ENCODE data around the gene OR52A5.
"Not testable (repeated sequence)": the region's sequence is repeated elsewhere in the genome, so short reads cannot be mapped to it uniquely, and the experiment has no call there.

OR52A5 gene

DNA sequence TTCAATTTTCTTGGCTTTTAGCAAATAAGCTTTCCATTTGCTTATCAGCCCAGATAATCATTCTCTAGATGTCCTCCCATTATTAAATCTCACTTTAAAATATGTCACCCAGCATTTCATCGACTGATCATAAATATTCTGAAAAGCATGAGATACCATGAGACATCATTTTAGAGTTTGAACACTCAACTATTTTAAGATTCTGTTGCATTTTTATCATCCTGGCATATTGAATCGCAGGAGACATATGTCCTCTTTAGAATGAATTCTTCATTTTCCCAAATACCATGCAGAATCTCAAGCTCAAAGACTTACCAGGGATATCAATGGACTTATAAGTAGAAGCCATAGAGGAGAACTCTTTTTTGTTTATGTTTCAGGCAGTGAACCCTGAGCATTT is at the start of gene OR52A5:
TSS of gene OR52A5 (minus strand) at position 361 of the 400 bp plus-strand sequence. CDS start 5,714 bp downstream, outside the sequence.
- Histone ChIP-seq H3K27me3 (ENCODE audit: control insufficient read depth, insufficient read depth, low read length) (no peaks in the 10 kb centered on the region), H3K4me1 (ENCODE audit: control insufficient read depth, insufficient read depth, low read length) (peaks cover 14% of the 10 kb centered on the region; the same call in 1 of the 2 replicates), H3K9ac (ENCODE audit: low read length) (no peak within 1 kb of the TSS), H3K27ac (ENCODE audit: low read depth, low read length) (no peak within 1 kb of the TSS), H3K9me3 (ENCODE audit: control insufficient read depth, insufficient read depth, low read depth, low read length) (no peaks in the 10 kb centered on the region), H3K36me3 (ENCODE audit: control insufficient read depth, insufficient read depth, low read length) (no peaks in the 10 kb centered on the region), H3K4me3 (ENCODE audit: low read depth, low read length) (no peak within 1 kb of the TSS)

DNA sequence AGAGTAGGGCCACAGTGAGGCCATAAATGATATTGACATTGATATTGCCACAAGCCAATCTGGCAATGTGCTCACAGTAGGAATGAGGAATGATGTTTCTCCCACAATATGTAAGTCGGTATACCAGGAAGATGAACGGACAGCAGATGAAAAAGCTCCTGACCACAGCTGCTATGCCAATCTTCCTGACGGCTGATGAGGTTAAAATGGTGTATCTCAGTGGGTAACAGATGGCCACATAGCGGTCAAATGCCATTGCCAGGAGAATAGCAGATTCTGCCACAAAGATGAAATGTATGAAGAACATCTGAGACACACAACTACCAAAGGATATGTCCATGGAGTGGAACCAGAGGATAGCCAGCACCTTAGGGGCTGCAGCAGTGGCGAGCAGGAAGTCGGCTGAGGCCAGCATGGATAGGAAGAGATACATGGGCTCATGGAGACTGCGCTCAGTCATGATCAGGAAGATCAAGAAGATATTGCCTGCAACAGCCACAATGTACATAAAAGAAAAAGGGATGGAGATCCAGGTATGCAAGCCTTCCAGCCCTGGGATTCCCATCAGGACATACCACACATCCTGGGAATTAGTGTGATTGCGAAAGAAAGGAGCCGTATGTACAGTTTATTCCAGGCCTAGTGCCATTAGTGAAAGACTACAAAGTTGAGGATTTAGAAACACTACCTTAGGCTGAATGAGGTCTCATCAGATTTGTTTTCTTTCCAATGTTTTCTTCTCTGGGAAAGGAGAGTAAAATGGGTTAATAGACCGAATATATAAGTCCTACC is 40.1 kb upstream of the OR52A5 start:
- no peaks in the 10 kb centered on the region for H3K9me3 ChIP-seq (ENCODE audit: control insufficient read depth, insufficient read depth, low read depth, low read length)
- no peak overlapping the region for H3K9ac ChIP-seq (ENCODE audit: low read length)
- no peaks in the 10 kb centered on the region for H3K36me3 ChIP-seq (ENCODE audit: control insufficient read depth, insufficient read depth, low read length)
- H3K27ac ChIP-seq (ENCODE audit: low read depth, low read length), result no peak overlapping the region
- H3K27me3 ChIP-seq (ENCODE audit: control insufficient read depth, insufficient read depth, low read length), result no peaks in the 10 kb centered on the region
- no peak overlapping the region for H3K4me3 ChIP-seq (ENCODE audit: low read depth, low read length)
- no peaks in the 10 kb centered on the region for H3K4me1 ChIP-seq (ENCODE audit: control insufficient read depth, insufficient read depth, low read length)

DNA sequence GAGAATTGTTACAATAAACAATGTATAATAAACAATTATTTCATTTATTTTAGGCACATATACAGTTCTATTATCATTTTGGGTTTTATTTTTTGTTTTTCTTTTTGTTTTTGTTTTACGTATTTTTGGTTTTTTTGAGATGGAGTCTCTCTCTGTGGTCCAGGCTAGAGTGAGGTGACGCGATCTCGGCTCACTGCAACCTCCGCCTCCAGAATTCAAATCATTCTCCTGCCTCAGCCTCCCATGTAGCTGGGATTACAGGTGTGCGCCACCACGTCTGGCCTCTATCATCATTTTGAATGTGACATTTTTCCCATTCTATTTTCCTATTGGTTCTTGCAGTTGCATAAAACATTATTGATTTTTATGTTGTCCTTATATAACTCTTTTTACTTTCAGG is 36.8 kb upstream of the OR52A5 start:
- Histone ChIP-seq H3K27ac (ENCODE audit: low read depth, low read length) (no peak overlapping the region), H3K4me3 (ENCODE audit: low read depth, low read length) (no peak overlapping the region), H3K9ac (ENCODE audit: low read length) (no peak overlapping the region), H3K4me1 (ENCODE audit: control insufficient read depth, insufficient read depth, low read length) (no peaks in the 10 kb centered on the region), H3K9me3 (ENCODE audit: control insufficient read depth, insufficient read depth, low read depth, low read length) (no peaks in the 10 kb centered on the region), H3K36me3 (ENCODE audit: control insufficient read depth, insufficient read depth, low read length) (no peaks in the 10 kb centered on the region), H3K27me3 (ENCODE audit: control insufficient read depth, insufficient read depth, low read length) (no peaks in the 10 kb centered on the region)

DNA sequence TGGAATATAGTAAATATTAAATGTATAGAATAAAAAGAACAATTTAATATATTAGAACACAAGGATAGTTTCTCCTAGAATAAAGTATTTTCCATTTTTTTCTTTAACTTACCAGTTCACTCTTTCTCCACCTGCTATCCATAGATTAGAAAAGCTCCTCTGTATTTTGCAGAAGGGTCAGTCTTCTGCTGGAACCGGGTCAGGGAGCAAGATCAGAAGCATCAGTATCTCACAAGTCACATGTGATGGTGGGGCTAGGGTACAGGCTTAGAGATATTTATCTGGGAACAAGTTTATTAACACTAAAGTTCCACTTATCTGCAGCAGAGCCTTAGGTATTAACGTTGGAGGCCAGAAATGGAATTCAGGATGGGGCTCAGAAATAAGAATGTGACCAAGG is 33.7 kb upstream of the OR52A5 start:
- Histone ChIP-seq H3K9me3 (ENCODE audit: control insufficient read depth, insufficient read depth, low read depth, low read length) (no peaks in the 10 kb centered on the region), H3K27ac (ENCODE audit: low read depth, low read length) (no peak overlapping the region), H3K27me3 (ENCODE audit: control insufficient read depth, insufficient read depth, low read length) (no peaks in the 10 kb centered on the region), H3K4me1 (ENCODE audit: control insufficient read depth, insufficient read depth, low read length) (no peaks in the 10 kb centered on the region), H3K36me3 (ENCODE audit: control insufficient read depth, insufficient read depth, low read length) (no peaks in the 10 kb centered on the region), H3K4me3 (ENCODE audit: low read depth, low read length) (no peak overlapping the region), H3K9ac (ENCODE audit: low read length) (no peak overlapping the region)

DNA sequence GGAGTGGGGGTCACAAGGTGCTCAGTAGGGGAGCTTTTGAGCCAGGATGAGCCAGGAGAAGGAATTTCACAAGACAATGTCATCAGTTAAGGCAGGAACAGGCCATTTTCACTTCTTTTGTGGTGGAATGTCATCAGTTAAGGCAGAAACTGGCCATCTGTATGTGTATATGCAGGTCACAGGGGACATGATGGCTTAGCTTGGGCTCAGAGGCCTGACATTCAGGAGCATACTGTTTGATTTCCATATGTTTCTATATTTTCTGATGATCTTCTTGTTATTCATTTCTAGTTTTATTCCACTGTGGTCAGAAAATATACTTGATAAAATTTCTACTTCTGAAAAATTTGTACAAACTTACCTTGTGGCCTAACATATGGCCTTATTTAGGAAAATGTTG is 27.7 kb upstream of the OR52A5 start:
- H3K27me3 ChIP-seq (ENCODE audit: control insufficient read depth, insufficient read depth, low read length), result not testable (repeated sequence)

DNA sequence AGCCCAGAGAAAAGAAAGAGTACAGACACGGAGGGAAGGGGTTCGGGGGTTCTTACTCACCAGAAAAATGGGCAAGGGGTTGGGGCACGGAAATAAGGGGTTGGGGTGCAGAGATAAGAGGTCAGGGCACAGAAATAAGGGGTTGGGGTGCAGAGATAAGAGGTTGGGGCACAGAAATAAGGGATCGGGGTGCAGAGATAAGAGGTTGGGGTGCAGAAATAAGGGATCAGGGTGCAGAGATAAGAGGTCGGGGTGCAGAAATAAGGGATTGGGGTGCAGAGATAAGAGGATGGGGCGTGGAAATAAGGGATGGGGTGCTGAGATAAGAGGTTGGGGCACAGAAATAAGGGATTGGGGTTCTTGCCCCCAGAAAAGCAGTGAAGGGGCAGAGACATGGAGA is 26.7 kb upstream of the OR52A5 start:
- not testable (repeated sequence) for H3K27me3 ChIP-seq (ENCODE audit: control insufficient read depth, insufficient read depth, low read length); H3K27ac ChIP-seq (ENCODE audit: low read depth, low read length); H3K4me1 ChIP-seq (ENCODE audit: control insufficient read depth, insufficient read depth, low read length); H3K9ac ChIP-seq (ENCODE audit: low read length); H3K9me3 ChIP-seq (ENCODE audit: control insufficient read depth, insufficient read depth, low read depth, low read length); H3K4me3 ChIP-seq (ENCODE audit: low read depth, low read length); H3K36me3 ChIP-seq (ENCODE audit: control insufficient read depth, insufficient read depth, low read length)

More for the DNA sequence above, 27.7 kb upstream of the OR52A5 start:
- H3K36me3 ChIP-seq (ENCODE audit: control insufficient read depth, insufficient read depth, low read length); H3K4me3 ChIP-seq (ENCODE audit: low read depth, low read length); H3K9ac ChIP-seq (ENCODE audit: low read length); H3K4me1 ChIP-seq (ENCODE audit: control insufficient read depth, insufficient read depth, low read length); H3K9me3 ChIP-seq (ENCODE audit: control insufficient read depth, insufficient read depth, low read depth, low read length): not testable (repeated sequence)
- H3K27ac ChIP-seq (ENCODE audit: low read depth, low read length), result peak overlapping the region; percentile 55; the same call in 1 of the 2 replicates

DNA sequence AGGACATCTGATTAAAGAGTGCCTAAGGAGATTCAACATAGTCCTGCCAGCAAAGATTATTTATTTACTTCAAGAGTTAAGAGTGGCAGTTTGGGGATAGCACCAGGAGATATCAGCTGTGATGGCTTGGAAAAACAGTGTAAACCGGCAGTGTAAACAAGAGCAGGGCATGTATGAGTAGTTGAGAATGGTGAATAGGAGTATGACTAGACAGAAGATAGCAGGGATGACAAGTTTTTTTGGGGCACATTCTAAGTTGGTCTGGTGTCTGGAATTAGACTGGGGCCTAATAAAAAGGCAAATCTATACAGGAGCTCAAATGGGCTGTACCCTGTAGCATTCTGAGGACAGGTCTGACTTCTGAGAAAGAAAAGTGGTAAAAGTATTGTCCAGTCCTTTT is 22.9 kb upstream of the OR52A5 start:
- H3K36me3 ChIP-seq (ENCODE audit: control insufficient read depth, insufficient read depth, low read length); H3K9ac ChIP-seq (ENCODE audit: low read length); H3K27ac ChIP-seq (ENCODE audit: low read depth, low read length); H3K9me3 ChIP-seq (ENCODE audit: control insufficient read depth, insufficient read depth, low read depth, low read length); H3K4me3 ChIP-seq (ENCODE audit: low read depth, low read length); H3K4me1 ChIP-seq (ENCODE audit: control insufficient read depth, insufficient read depth, low read length); H3K27me3 ChIP-seq (ENCODE audit: control insufficient read depth, insufficient read depth, low read length): not testable (repeated sequence)

DNA sequence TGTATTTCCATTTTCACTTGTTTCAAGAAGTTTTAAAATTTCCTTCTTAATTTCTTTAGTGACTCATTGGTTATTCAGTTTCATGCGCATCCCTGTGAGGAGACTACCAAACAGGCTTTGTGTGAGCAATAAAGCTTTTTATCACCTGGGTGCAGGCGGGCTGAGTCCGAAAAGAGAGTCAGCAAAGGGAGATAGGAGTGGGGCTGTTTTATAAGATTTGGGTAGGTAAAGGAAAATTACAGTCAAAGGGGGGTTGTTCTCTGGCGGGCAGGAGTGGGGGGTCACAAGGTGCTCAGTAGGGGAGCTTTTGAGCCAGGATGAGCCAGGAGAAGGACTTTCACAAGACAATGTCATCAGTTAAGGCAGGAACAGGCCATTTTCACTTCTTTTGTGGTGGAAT is 22.1 kb upstream of the OR52A5 start:
- not testable (repeated sequence) for H3K27me3 ChIP-seq (ENCODE audit: control insufficient read depth, insufficient read depth, low read length); H3K9me3 ChIP-seq (ENCODE audit: control insufficient read depth, insufficient read depth, low read depth, low read length); H3K9ac ChIP-seq (ENCODE audit: low read length); H3K4me1 ChIP-seq (ENCODE audit: control insufficient read depth, insufficient read depth, low read length); H3K36me3 ChIP-seq (ENCODE audit: control insufficient read depth, insufficient read depth, low read length); H3K4me3 ChIP-seq (ENCODE audit: low read depth, low read length); H3K27ac ChIP-seq (ENCODE audit: low read depth, low read length)

DNA sequence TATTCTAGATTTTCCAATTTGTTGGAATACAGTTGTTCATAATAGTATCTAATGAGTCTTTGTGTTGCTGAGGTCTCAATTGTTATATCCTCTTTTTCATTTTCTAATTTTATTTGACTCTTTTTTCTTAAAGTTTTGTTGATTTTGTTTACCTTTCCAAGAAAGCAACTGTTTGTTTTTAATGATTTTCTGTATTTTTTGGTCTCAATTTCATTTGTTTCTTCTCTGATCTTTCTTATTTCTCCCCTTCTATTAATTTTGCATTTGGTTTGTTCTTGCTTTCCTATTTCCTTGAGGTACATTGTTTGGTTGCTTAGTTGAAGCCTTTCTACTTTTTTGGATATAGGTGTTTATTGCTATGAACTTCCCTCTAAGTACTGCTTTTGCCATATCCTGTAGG is 21.6 kb upstream of the OR52A5 start:
- H3K9me3 ChIP-seq (ENCODE audit: control insufficient read depth, insufficient read depth, low read depth, low read length), result peaks cover 5% of the 10 kb centered on the region
- no peaks in the 10 kb centered on the region for H3K27me3 ChIP-seq (ENCODE audit: control insufficient read depth, insufficient read depth, low read length)
- no peak overlapping the region for H3K4me3 ChIP-seq (ENCODE audit: low read depth, low read length)
- no peak overlapping the region for H3K27ac ChIP-seq (ENCODE audit: low read depth, low read length)
- H3K36me3 ChIP-seq (ENCODE audit: control insufficient read depth, insufficient read depth, low read length), result no peaks in the 10 kb centered on the region
- H3K4me1 ChIP-seq (ENCODE audit: control insufficient read depth, insufficient read depth, low read length), result no peaks in the 10 kb centered on the region
- H3K9ac ChIP-seq (ENCODE audit: low read length), result no peak overlapping the region

DNA sequence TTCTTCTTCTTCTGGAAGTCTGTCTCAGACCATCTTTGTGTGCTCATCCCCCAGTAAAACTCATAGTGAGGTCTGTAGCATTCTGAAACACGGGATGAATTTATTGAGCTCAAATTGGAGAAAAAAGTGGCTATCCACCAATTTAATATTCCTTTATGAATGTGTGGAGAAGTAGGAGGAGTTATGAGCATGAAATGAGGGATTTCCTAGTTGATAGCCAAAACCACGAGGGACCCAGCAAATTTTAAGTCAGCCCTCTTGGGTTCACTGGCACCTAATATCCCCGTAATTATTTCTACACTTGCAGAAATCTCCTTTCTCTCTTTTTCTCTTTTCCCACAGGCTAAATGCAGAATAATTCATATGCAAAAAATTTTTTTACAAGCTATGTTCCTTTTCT is 16.5 kb upstream of the OR52A5 start, which contains the start of gene OR52A1:
TSS of gene OR52A1 (minus strand) at position 101 of the 400 bp plus-strand sequence. CDS start 2,388 bp downstream, outside the sequence.
- Histone ChIP-seq H3K9me3 (ENCODE audit: control insufficient read depth, insufficient read depth, low read depth, low read length) (peaks cover 5% of the 10 kb centered on the region), H3K4me1 (ENCODE audit: control insufficient read depth, insufficient read depth, low read length) (no peaks in the 10 kb centered on the region), H3K9ac (ENCODE audit: low read length) (no peak within 1 kb of the TSS), H3K36me3 (ENCODE audit: control insufficient read depth, insufficient read depth, low read length) (no peaks in the 10 kb centered on the region), H3K27me3 (ENCODE audit: control insufficient read depth, insufficient read depth, low read length) (no peaks in the 10 kb centered on the region), H3K27ac (ENCODE audit: low read depth, low read length) (no peak within 1 kb of the TSS), H3K4me3 (ENCODE audit: low read depth, low read length) (no peak within 1 kb of the TSS)

DNA sequence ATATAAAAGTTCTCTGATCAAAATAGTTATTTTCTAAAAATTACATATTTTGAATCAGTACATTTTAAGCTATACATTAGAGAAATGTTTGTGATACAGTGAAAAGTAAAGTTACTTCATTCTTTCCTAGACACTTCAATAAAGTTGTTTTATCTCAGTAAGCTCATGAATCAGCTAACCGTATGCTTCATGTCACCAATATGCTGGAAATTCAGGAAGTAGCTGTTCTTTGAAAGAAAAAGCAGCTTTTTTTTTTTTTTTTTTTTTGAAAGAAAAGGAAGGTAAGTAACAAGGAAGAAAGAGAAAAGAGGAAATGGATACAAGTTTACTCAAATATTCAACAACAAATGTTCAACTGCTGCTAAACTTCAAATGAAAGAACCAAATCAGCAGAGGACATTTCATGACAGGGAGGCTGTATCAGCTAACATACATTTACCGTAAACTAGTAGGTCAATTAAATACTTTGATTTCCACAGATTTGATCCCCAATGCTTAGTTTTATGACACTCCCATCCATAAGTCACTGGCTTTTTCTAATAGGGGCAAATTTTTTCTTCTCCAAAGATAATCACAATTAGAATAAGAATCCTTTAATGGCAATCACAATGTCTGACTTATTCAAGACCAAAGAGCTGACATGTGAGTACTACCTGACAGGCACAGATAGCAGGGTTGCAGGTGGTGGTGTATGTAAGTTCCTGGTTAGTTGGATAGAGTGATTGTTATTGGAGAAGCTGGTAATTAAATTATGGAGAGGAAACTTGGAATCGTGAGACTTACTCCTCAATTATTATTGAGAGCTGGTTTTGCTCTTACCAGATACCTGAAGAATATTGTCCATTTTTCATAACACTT is 15.6 kb upstream of the OR52A5 start:
- Histone ChIP-seq H3K4me3 (ENCODE audit: low read depth, low read length) (no peak overlapping the region), H3K36me3 (ENCODE audit: control insufficient read depth, insufficient read depth, low read length) (no peaks in the 10 kb centered on the region), H3K9me3 (ENCODE audit: control insufficient read depth, insufficient read depth, low read depth, low read length) (no peaks in the 10 kb centered on the region), H3K27ac (ENCODE audit: low read depth, low read length) (no peak overlapping the region), H3K4me1 (ENCODE audit: control insufficient read depth, insufficient read depth, low read length) (no peaks in the 10 kb centered on the region), H3K27me3 (ENCODE audit: control insufficient read depth, insufficient read depth, low read length) (no peaks in the 10 kb centered on the region), H3K9ac (ENCODE audit: low read length) (no peak overlapping the region)
